GM21717 (cell line): Measurements from ENCODE around the gene DHRS13.
"Not testable (repeated sequence)": the region's sequence is repeated elsewhere in the genome, so short reads cannot be mapped to it uniquely, and the experiment has no call there.

ENCODE experiments used
- ATAC-seq: cut with Tn5 transposase; IDR thresholded peaks from one replicate; pipeline ENCODE4 v1.9.1; 2021; ENCODE audit warnings: mild to moderate bottlenecking, moderate library complexity; ENCODE audit not compliant: unreplicated experiment

Gene DHRS13

GRCh38 chr17:28904800-28905199 lies 1.9 kb upstream of the DHRS13 start:
- ATAC-seq, result no peak

GRCh38 chr17:28903546-28903841 lies 615 bp upstream of the DHRS13 start:
- ATAC-seq, result not testable (repeated sequence)

DNA sequence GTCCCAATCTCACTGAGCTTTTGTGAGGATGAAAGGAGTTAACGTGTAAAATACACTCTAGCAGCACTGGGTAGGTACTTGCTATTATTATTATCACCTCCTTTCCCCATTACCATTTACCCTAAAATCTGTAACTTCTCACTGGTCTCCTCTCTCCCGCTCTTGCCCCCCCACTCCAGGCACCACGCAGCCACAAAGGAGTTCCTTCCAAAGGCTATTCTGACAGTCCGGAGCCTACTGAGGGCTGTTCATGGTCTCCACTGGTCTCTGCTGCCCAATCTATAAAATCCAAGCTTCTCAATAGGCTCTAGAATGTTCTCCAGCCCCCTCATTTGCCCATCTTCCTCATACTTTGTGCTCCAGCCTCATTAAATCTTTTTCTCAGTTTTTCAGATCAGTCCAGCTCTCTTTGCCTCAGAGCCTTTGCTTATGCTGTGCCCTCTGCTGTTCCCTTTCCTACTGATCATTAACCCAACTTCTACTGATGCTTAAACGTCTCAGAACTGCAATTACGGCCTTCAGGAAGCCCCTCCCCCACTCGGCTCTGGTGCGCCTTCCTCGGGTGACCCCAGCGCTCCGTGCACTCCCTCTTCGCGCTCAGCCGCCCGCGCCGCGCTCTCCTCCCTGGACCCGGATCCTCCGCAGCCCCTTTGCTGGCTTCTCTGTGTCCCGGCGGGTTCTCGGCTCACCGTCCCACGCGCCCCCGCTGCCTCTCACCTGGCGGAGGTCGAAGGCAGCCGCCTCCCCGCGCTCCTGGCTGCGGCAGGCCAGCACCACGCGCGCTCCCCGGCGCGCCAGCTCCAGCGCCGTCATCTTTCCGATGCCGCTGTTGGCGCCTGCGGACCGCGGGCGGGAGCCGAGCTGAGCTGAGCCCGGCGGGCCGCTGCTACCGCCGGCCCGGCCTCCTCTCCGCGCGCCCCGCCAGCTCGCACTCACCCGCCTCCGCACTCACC lies 737 bp downstream of the DHRS13 start:
- peak; percentile 32 for ATAC-seq

- no peak for ATAC-seq
These were observed 1.7 kb downstream of the DHRS13 start for GRCh38 chr17:28900986-28901726.

DNA sequence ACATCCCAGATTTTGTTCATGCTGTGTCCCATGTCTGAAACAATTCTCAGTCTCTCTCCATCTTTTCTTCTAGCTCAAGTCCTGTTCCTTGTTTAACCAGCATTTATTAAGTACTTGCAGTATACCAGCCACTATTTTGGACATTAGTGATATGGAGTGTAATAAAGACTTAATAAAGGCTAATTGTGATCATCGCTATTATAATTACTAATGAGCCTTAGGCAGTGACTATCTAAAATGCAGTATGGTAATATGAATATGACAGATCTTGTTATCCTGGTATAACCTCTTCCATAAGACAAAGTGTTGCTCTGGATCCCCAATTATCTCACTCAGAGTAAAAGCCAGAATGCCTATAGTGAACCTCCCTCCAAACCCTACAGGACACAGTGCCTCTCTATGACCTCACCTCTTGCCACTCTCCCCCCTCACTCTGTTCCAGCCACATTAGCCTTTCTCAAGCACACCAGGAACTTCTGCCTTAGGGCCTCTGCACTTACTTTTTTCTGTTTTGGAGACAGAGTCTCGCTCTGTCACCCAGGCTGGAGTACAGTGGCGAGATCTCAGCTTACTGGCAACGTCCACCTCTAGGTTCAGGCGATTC lies 3.6 kb downstream of the DHRS13 start:
- no peak for ATAC-seq

DNA sequence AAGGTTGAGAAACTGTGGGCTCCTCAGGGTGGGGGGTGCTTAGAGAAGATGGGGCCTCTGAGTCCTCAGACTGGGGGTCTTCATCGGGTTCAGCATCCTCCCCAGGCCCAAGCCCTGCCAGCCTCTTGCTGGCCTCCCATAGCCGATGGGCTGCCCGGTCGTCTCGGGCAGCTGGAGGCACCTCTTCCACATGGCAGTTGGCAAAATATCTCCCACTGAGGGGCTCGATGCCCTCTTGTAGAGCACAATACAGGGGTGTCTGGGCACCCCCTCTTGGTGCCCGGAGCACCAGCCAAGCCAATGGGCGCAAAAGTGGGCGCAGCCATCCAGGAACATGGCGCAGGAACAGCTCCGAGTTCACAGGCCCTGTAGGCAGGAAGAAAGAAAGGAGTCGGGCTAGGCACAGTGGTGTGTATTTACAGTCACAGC lies 4.3 kb downstream of the DHRS13 start:
- no peak for ATAC-seq

DNA sequence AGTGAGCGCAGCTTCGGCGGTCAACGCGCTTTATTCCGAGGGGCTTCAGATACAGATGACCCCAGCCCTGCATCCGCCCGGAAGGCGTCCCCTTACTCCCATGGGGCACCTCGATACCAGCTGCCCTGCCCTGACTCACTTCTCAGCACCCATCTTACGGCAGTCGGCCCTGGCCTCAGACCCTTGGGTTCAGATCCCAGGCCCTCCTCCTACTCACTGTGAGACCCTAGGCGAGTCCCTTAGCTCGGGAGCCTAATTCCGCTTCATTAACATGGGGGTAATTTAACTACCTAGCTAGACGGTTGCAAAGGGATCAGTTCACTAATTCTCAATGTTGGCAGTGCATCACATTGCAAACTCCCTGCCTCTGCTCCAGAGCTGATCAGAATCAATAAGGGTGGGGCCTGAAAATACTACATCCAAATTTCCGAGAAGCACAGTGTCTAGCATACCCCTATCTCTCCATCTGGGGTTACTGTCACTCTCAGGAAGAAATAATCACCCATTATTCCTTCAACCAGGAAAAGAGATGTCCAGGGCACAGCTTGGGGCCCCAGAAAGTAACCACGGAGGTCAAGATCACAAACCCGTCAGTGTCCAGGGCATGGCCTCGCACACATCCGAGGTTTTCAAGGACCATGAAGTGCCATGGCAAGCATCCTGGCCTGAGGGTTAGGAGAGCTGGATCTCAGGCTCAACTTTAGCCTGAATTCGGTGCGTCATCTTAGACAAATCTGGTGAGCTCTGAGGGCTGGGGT lies 4.9 kb downstream of the DHRS13 start:
- no peak for ATAC-seq

DNA sequence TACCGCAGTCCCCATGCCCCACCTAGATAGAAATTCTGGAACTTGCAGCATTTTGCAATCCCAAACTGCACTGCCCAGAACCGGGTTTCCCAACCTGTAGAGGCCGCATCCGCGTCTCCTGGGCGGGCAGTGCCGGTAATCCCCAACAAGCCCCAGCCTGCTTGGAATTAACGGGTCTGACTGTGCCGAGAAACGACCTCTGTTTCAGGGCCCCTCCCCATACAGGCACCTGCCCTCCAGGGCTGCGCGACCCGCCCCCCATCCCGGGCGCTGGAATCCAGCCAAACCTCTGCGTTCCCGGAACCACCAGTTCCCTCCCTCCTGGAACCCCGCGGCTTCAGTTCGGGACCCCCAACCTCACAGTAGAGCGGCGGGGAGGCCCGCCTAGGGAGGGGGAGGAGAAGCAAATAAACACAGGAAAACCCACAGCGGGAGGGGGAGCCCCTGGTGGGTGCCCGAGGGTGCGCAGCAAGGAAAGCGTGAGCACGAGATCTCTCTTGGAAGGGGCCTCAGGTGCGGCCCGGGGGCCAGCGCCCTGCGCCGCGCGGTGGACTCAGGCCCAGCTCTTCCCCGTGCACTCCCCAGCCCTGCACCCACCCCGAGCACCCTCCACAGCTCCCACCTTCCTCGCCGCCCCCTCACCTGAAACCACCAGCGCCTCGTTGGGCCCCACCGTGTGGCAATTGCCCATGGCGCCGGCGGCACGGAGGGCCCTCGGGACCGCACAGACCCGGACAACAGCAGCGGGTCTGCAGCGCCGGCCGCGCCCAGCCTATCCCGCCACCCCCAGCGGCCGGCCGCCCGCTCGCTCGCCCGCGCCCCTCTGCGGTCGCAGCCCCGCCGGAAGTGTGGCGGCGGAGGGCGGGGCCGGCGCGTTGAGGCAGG lies 5.8 kb downstream of the DHRS13 start, which contains the start of gene FLOT2:
FLOT2 (minus strand) TSS at position 850 of the 885 bp plus-strand sequence; CDS start at position 691, 159 bp downstream.
- no peak for ATAC-seq

GRCh38 chr17:28896491-28896883 lies 6.4 kb downstream of the DHRS13 start:
- no peak for ATAC-seq

GRCh38 chr17:28895794-28896447 lies 7.0 kb downstream of the DHRS13 start:
- no peak for ATAC-seq

DNA sequence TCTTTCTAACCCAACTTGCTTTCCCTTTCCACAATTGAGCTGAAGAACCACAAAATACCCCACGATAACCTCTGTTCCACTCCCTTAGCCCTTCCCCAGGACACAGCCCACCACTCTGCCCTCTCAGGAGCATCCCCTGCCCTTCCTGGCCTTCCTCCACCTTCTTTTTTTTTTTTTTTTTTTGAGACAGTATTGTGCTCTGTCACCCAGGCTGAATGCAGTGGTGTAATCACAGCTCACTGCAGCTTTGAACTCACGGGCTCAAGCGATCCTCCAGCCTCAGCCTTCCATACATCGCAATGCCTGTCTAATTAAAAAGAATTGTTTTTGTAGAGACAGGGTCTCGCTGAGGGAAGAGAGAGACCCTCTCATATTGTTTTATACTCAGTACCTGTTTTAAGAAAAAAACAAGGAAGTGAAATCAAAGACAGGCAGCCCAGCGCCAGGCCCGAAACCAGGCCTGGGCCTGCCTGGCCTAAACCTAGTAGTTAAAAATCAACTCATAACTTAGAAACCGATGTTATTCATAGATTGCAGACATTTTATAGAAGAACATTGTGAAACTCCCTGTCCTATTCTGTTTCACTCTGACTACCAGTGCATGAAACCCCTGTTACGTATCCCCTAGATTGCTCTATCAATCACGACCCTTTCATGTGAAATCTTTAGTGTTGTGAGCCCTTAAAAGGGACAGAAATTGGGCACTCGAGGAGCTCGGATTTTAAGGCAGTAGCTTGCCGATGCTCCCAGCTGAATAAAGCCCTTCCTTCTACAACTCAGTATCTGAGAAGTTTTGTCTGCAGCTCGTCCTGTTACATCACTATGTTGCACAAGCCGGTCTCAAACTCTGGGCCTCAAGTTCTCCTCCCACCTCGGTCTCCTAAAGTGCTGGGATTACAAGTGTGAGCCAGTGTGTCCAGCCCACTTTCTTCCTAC lies 9.4 kb downstream of the DHRS13 start:
- not testable (repeated sequence) for ATAC-seq

GRCh38 chr17:28892024-28892423 lies 10.9 kb downstream of the DHRS13 start:
- ATAC-seq, result no peak

- ATAC-seq, result no peak
These were observed 11.7 kb downstream of the DHRS13 start for GRCh38 chr17:28891201-28891600.

GRCh38 chr17:28889996-28890395 lies 12.9 kb downstream of the DHRS13 start:
- ATAC-seq, result no peak

- no peak for ATAC-seq
These were observed 14.0 kb downstream of the DHRS13 start for GRCh38 chr17:28888832-28889231.

DNA sequence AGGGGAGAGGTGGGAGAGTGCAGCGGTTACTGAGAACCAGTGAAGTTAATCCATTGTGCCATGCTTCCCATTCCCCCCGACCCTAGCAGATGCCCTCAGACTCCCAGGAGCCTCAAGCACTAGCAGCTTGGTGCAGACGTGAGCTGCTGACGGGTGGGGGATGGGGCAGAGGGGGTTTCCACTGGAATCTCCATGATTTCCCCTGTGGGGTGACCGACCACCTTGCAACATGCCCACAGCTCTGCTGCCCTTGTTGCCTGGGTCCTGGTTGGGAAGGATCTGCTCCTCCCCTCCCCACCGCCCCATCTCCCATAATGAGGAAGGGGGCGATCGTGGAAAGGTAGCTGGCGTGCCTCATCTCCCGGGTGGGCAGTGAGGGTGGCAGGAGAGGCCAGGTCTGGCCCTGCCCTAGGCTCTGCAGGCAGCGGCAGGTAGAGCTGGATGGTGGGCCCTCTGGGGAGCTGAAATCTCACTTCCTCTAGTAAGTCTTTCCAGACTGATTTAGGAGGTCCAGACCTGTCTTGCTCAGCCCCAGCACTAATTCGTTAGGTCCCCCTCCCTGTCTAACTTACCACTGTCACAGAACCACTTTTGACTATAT lies 14.9 kb downstream of the DHRS13 start:
- ATAC-seq, result no peak

DNA sequence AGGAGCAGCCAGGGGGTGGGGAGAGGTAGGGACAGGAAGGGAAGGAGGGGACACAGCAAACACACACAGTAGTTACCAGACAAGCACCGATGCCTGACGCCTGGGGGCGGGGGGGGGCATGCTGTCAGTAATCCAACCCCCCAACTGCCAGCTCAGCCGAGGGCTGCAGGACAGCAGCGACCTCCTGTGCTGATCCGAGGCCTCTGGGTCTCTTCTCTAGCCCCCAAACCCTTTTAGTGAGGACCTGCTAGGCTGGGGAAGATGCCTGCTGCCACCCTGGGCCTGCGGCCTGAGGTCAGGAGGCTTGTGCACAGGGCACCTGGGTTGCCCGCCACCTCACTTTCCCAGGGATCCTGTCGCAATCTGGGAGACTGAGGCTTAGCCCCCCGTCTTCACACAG lies 16.9 kb downstream of the DHRS13 start:
- no peak for ATAC-seq

- no peak for ATAC-seq
These were observed 17.5 kb downstream of the DHRS13 start for GRCh38 chr17:28885363-28885762.
